Fibroblast of gingiva (primary cell): Measurements from ENCODE around the gene MACROD2.
A peak's percentile ranks its signal among the peaks of the same experiment; 100 is the strongest.

Experiments used
- DNase-seq: peaks from one replicate; pipeline ENCODE4 v3.0.0-alpha.2; 2011; ENCODE audit warnings: low read depth

MACROD2 gene

DNA sequence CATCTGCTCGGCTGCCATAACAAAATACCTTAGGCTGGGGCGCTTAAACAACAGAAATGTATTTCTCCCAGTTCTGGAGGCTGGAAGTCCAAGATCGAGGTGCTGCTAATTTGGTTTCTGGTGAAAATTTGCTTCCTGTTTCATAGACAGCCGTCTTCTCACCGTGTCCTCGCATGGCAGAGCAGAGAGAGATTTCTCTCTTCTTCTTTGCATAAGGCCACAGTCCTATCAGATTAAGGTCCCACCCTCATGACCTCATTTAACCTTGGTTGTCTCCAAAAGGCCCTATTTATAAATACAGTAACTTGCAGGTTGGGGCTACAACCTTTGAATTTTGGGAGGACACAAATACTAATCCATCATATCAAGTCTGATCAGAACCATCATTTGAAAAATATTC is 2033.6 kb downstream of the MACROD2 start:
- no peak for DNase-seq

DNA sequence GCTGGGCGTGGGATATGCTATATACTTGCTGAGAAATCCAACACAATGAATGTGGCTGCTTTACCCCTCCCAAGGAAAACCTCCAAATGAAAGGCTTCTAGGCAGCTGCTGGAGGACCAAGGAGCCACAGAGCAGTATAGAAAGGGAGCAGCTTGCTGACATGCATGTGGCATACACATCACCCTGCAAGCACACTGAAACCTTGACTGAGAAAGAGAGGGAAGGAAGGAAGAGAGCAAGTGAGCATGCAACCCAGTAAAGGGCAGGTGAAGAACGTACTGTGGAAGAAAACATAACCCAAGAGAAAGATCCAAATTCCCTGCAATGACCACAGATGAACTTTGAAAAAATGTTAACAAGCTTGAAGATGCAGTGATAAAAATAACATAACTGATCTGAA is 2034.9 kb downstream of the MACROD2 start:
- DNase-seq: no peak

DNA sequence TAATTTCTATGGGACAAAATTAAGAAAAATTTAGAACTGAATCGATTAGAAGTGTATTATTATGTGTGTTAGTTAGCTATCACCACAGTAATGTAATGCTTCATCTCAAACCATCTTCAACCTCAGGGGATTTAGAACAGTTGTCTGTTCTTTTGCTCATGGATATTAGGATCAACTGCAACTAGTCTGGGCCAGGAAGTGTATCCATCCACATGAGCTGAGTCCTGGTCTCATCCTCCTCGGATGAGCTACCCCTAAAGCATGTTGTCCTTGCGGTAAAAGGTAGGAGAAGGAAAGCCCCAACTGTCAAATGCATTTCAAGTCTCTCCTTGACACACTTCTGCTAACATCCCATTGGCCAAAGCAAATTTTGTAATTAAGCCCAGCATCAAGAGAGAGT is 2040.3 kb downstream of the MACROD2 start:
- DNase-seq: no peak

DNA sequence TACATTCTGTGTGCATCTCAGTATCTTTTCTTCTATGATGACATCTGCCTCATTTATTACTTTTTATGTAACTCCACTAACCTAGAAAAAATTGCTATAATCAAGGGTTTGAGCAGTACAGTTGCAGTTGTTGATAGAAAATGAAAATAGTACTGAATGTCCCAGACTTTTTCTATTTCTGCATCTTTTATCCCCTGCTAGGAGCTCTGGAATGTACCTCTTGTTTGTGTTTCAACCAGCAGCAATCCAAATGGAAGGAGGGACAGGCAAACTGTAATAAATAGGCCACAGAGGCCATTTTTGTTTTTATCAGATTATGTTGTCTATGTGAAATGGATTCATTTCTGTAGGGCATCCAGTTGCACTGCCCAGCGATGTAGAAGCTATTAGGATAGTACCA is 2041.0 kb downstream of the MACROD2 start:
- DNase-seq: no peak

DNA sequence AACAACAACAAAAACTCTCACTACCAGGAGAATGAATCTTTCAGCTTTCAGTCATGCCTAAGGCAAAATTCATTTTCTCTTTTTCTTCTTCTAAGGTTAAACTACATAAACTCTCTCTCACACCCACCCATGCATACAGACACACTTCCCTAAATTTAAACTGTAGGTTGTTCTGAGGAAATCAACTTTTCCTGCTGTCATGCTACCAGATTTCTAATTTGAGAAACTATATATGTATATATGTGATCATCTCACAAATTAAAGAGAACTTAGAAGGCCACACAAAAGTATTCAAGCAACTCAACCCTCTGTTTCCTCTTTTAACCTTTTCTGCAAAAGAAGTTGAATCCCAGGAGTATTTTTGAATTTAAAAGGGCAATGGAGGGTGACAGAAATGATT is 2045.4 kb downstream of the MACROD2 start:
- no peak for DNase-seq

DNA sequence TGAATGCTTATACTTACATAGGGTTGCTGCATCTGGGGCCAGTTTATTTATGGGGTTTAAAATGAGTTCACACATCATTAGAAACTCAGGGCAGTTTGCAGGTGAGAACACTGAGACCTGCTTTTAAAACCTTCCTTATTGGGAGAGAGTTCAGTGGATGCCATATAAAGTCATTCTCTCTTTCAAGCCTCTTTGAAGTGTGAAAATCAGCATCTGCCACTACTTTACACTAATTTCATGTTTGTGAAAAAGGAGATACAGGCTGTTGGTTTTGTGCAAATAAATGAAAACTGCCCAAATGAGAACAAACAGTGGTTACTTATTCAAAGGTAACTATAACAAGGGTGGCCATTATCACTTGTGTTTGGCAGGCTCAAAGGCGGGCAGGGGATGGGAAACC is 2047.4 kb downstream of the MACROD2 start:
- DNase-seq: no peak

DNA sequence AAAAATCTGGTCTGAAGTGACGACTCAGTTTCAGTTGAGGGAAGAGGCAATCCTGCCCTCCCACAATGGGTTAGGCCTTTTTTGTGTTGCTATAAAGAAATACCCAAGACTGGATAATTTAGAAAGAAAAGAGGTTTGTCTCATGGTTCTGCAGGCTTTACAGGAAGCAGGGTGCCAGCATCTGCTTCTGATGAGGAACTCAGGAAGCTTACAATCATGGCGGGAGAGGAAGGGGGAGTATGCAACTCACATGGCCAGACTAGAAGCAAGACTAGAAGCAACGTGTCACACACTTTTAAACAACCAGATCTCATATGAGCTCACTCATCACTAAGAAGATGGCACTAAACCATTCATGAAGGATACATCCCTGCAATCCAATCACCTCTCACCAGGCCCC is 2048.6 kb downstream of the MACROD2 start:
- no peak for DNase-seq

DNA sequence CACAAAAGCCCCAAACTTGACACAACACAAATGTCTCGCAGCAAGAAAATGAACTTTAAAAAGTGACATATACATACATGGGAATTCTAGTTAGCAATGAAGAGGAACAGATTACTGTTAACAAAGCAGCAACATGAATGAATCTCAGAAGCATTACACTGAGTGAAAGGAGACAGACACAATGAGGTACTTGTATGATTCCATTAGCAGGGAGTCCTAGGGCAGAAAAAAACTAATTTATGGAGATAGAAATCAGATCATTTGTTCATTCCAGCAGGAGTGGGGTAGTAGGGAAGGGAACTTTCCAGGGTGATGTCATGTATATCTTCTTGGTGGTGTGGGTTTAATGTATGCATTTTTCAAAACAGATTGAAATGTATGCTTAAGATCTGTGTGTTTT is 2053.6 kb downstream of the MACROD2 start:
- no peak for DNase-seq

DNA sequence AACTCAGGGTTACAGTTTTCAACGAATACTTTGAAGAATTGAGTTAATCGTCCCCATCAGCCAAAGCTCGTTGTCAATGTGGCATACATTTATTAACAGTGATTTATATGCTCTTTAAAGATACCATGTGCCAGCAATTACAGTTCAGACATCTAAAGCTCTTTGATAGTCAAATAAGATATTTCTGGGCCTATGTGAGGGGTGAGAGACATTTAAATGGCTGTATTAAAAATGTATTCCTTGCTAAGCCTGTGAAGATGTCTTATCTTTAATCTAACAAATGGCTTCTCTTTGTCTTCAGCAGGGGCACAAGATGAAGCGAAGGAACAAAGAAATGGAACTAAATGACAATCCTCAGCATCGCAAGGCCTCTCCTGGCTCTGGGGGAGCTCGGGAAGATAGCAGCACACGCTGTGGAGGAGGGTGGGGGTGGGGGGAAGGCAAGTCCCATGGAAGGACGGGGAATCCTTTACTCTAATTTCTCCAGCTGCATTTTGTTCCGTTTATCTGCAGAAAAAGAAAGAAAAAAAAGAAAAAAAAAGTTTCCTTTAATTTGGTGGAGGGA is 2054.3 kb downstream of the MACROD2 start:
- DNase-seq: no peak

DNA sequence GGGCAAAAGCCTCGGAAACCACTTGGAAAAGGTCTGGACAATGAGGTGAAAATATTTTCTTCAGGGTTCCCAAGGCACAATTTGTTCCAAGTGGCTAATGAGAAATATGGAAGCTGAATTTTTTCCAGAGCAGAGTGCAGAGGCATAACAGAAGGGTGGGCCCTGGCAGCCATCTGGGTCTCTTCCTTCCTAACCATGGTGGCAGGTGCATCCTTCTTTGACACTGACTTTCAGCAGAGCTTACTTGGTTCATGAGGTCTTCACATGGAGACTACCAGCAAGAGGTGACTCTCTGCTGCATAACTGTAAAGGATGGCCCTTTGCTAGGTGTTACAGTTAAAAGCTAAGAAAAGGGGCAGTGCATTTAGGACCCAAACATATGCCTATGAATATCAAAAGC is 2055.1 kb downstream of the MACROD2 start:
- no peak for DNase-seq

DNA sequence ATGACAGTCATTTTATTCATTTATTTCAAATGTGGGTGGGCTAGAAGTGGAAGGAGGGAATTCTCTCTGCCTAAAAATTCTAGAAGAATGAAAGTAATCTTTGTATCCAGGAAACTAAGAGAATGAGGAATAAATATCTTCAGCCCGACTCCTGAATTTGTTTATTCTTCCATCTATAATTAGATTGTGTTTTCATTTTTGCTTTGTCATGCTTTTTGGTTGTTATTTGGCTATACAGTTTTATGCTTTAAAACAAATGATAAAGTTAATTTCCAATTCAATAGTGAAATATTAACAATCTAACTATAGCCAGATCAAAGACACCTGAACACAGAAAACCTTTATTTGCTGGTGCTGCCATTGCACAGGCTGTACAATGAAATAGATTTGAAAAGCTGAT is 2056.7 kb downstream of the MACROD2 start:
- DNase-seq: no peak

DNA sequence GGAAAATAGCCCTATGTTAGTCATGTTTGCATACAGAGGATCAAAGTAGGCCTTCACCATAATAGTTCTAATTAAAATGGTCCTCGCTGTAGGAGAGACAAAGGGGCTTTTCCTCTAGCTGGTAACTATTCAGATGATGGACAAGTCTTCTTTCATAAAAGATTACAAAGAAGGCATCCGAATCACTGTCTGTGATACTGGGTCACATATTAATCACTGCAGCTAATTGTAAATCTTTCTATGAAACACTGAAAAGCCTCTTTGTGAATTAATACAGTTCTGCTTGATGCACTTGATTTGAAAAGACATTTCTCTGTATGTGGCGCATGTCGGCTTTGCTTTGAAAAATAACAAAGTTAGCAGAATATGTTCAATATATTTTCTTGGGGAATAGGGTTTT is 2057.1 kb downstream of the MACROD2 start:
- no peak for DNase-seq

DNA sequence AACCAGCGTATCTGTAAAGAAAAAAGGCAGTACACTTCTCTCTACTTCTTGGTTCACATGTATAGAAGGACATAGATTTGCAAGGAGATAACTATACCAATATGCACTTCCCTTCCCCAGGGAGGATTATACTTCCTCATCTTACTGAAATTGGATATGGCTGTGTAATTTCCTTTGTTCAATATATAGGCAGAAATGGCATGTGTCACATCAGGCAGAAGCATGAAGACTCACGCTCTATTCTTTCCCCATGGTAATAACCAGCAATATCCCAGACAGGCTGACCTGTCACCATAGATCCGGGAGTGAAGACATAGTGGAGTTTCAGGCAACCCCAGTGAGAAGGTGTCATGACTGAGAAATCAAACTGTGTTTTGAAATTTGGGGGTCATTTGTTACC is 2059.7 kb downstream of the MACROD2 start:
- DNase-seq: no peak

DNA sequence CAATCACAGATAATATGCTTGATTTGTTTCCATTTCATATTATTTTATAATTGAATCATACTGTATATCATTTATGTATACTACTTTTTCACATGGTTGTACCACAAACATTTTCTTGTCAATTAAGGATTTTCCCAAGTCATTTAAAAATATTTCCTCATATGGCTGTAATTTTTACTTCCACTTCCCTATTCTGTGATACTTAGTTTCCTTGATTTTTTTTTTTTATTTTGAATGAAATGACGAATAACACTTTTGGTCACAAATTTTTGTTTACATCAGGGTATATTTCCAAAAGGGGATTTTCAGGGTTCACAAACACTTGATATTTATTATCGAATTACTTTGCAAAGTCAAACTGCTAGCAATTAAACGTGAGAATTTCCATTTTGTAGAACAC is 2062.3 kb downstream of the MACROD2 start:
- no peak for DNase-seq

DNA sequence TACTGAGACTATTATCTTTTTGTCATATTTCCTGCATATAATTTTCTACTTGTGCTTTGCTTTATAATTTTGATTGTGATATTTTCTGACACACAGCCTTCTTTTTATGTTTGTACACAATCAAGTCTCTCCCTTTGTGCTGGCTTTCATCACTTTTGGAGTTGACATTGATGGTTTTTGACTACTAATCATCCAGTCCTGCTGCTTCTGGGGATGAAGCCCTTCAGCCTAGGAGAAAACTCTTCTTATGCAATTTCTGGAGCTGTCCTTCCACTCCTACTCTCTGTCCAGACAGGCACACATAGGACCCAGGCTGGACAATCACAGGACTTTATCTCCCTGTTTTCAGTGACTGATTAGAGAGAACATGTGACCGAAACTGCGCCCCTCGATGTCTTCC is 2063.0 kb downstream of the MACROD2 start:
- no peak for DNase-seq

DNA sequence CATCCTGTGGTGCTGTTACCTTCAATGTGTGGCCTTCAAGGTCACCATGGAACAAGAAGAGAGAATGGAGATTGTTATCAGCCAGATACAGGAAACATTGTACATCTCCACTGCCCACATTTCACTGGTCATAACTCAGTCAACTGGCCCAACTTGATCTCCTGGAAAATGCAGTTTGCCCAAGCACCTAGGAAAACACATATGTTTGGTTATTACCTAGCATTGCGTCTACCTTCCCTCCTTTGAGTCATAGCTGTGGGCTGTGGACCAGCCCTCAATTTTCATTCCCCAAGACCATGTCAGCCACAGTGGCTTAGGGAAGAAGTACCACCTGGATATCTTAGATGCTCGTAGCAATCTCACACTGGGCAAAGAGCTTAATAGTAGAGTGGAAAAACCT is 2064.5 kb downstream of the MACROD2 start:
- no peak for DNase-seq

DNA sequence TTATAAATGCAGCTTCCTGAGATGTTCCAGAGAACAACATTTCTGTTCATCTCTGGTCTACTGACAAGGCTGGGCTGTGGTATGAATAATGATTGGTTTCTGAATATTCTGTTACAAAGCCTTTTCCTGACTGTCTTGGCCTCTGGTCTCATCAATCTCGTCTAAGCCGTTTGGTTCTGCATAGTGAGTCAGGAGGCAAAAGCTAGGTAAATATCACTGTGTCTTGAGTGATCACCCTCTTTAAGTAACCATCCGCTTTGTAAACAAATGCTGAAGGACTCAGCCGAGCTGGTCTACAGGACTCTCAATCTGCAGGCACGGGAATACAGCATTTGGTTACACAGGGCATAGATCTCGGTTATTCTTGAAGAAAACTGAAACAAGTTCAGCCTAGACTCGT is 2066.0 kb downstream of the MACROD2 start:
- no peak for DNase-seq

DNA sequence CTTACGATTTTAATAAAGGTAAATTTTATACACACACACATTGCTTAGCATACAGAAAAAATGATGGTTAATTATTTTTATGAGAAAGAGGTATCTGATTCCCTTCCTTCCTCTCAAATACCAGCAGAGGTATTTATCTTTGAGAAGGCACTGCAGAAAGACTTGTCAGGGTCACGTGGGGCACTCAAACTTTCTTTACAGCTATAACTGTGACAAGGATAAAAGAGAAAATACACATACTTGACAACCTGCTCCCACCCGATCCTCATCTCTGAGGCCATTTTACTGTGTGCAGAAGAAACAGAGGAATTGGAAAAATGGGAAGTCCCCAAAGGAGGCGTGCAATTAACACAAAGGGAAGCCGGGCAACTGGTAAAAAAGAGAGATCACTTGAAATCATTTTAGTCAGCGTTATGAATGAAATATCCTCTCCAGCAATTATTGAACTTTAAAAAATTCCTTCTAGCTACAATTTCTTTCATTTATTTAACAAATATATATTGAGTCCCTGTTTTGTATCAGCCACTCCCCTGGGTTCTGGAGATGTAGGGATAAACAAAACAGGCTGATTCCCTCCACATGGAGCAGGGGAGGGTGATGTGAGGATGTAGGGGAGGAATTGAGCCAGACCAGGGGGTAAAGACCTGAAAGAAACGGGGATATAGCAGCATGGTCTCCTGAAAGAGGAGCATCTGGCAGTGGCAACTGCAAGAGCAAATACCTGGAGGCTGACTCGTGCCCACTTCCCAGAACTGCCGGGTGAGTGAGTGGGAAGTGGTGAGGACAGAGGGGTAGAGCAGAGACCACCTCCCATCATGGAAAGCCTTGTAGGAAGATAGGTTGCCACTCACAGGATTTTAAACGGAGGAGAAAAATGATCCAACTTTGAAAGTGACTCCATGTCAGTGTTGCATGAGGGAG is 2067.6 kb downstream of the MACROD2 start:
- no peak for DNase-seq

DNA sequence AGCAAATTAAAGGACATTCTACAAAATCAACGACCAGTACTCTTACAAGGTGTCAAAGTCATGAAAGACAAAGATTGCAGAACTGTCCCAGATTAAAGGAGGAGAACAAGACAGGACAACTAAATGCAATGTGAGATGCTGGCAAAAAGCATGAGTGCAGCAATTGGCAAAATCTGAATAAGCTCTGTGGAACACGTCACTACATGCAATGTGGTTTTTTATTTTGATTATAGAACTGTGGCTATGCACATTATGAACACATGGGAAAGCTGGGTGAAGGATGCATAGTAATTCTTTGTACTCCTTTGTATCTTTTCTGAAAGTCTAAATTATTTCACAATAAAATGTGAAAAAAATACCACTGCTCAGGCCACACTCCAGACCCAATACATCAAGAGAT is 2068.6 kb downstream of the MACROD2 start:
- peak; percentile 13 for DNase-seq

DNA sequence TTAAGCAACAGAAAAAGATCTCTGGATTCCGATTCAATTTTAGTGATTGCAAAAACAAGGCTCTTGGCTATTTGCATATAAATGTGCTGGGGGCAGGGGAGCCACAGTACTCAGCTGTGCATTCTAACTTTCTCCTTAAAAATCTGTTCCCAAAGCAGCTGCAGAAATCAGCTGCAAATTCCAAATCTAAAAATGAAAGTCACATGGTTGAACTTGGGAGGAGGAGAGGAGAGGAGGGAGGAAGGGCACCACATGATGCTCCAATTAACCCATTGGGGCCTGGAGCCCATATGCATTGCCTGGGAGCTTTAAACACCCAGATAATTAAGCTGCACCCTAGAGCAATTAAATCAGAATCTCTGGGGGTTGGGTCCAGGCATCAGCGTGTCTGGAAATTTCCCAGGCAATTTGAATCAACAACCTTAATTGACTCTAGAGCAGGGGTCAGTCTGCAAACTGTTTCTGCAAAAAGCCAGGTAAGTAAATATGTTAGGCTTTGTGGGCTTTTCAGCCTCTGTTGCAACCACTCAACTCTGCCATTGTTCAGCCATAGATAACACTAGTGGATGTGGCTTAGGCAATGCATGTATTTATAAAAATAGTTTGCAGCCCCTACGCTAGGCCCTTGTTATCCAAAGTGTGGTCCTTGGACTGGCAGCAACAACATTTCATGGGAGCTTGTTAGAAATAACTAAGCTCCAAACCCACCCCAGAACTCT is 2069.8 kb downstream of the MACROD2 start:
- DNase-seq: peak; percentile 7

DNA sequence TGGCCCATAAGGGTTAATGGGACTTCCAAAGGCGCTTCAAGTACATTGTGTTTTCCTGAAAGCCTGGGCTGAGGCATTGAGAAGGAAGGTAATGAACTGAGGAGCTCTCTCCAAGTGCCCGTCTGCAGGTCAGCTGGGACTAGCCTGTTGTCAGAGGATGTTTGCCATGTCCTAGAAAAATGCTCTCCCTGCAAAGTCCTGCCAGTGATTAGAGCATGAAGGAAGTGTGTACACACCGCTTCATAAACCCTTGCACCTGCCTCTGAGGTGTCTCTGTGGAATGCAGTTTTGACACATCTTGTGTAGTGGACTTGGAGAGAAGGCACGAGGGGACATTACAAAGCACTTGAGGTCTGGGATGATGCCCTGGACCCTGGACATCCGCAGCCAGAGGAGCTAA is 2071.3 kb downstream of the MACROD2 start:
- DNase-seq: no peak

DNA sequence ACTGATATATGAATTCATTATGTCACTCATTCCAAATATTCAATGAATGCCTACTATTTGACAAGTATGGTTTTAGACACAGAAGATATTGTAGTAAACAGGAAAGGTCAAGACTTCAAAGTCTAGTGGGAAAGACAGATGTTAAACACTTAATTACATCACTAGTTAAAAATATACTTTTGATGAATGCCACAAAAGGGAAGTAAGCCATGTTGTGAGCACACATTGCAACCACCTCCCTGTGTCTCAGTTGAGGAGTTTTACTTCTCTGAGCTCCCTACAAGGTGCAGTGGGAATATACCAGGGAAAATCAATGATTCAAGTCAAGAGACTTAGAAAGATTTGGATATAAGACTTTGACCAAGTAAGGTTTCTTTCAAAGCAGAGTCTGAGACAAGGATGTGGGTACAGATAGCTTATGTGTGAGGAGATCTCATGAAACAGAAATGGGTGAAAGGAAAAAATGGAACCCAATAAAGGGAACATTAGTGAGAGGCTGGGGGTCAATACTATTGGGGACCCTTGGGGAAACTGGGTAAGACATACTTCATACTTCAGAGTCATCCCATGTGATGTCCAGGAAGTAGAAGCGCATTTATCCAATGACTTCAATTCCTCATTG is 2074.2 kb downstream of the MACROD2 start:
- DNase-seq: no peak

DNA sequence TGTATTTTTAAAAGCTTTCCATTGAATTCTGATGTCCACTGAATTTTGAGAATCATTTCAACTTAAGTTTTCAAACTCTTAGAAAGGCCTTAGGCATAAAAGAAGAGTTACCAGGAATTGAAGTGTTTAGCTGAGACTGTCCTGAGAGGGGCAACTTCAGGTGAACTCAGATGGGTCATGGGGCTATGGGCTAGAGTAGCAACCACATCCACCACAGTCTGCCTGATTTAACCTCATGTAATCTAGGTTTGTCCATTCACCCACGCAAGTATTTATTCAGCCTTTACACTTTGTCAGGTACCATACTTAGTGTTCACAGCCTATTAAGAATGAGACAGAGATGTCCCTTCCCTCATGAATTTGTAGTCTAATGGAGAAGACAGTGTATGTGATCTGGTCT is 2076.9 kb downstream of the MACROD2 start:
- no peak for DNase-seq
